Cardiac muscle cell (in vitro differentiated cells and primary cell): Measurements from ENCODE around the gene SINHCAF. TPM values are rescaled to one million over a fixed set of nuclear protein-coding genes. Genes with fewer than 3 reads are reported as not detected.
"Not testable (repeated sequence)": the region's sequence is repeated elsewhere in the genome, so short reads cannot be mapped to it uniquely, and the experiment has no call there.

Experiments
- DNase-seq, 2 donors: peaks; one replicate each; pipeline versions ENCODE4 v3.0.0 to v3.0.0-alpha.2; 2010 to 2017; ENCODE audit warnings: low read depth in 1 of 2, low spot score in 1 of 2
- H3K27ac ChIP-seq: fragments of 200-600 bp; sonication (generic); 2 replicates; pipeline ENCODE4 v1.5.1; 2016
- H3K27me3 ChIP-seq: fragments of 200-600 bp; sonication (generic); 2 replicates; pipeline ENCODE4 v1.6.0; 2016; ENCODE audit warnings: control low read depth
- H3K36me3 ChIP-seq: fragments of 200-600 bp; sonication (generic); 2 replicates; pipeline ENCODE4 v1.5.1; 2016; ENCODE audit warnings: control low read depth
- H3K4me1 ChIP-seq: fragments of 200-600 bp; sonication (generic); 2 replicates; pipeline ENCODE4 v1.8.1; 2017; ENCODE audit warnings: low read depth, mild to moderate bottlenecking, mixed run types
- H3K4me3 ChIP-seq: fragments of 200-600 bp; sonication (generic); 2 replicates; pipeline ENCODE4 v1.5.1; 2016; ENCODE audit warnings: mild to moderate bottlenecking
- H3K9me3 ChIP-seq: fragments of 200-600 bp; sonication (generic); 2 replicates; pipeline ENCODE4 v1.5.1; 2017; ENCODE audit warnings: low read depth, mild to moderate bottlenecking, control low read depth
- CTCF ChIP-seq: IDR thresholded peaks from 2 replicates; pipeline ENCODE4 v1.5.1; 2012; ENCODE audit warnings: low read depth, mild to moderate bottlenecking, low read length
- polyA plus RNA-seq: library from polyadenylated mRNA; unstranded; fragments of >200 nt; fragmentation: Nextera tagmentation; extraction: Ambion mirVana; gene quantifications from 2 replicates; pipeline ENCODE4 v1.2.1, GENCODE V29; 2016
- total RNA-seq: library from RNA; depleted of rRNA; stranded (reverse); fragments of >200 nt; gene quantifications from 2 replicates; pipeline ENCODE4 v1.2.3, GENCODE V29; 2016

Gene SINHCAF
- total and polyA plus RNA-seq, 2 experiments from 2014 or later = 102 to 176 TPM

- Histone ChIP-seq H3K9me3 (no peaks in the 10 kb centered on the region), H3K4me3 (no peak overlapping the region), H3K4me1 (no peaks in the 10 kb centered on the region), H3K27me3 (no peaks in the 10 kb centered on the region), H3K36me3 (no peaks in the 10 kb centered on the region), H3K27ac (no peak overlapping the region)
- peak in 1 of 2 donors; percentile 20 for DNase-seq
- no peak for TF ChIP-seq CTCF
Measured at GRCh38 chr12:31259136-31259886, 66.6 kb downstream of the SINHCAF start.

- Histone ChIP-seq H3K9me3 (no peaks in the 10 kb centered on the region), H3K4me3 (no peak overlapping the region), H3K27me3 (no peaks in the 10 kb centered on the region), H3K36me3 (no peaks in the 10 kb centered on the region), H3K27ac (no peak overlapping the region), H3K4me1 (no peaks in the 10 kb centered on the region)
- TF ChIP-seq CTCF = no peak
- no peak for DNase-seq
Measured at GRCh38 chr12:31257784-31258183, 68.2 kb downstream of the SINHCAF start.

- not testable (repeated sequence) for H3K27me3 ChIP-seq
Measured at GRCh38 chr12:31251707-31252611, 74.0 kb downstream of the SINHCAF start.

GRCh38 chr12:31250179-31250578 is 75.8 kb downstream of the SINHCAF start:
- no peak for TF ChIP-seq CTCF
- no peaks in the 10 kb centered on the region for H3K4me1 ChIP-seq
- H3K27ac ChIP-seq = no peak overlapping the region
- H3K27me3 ChIP-seq = no peaks in the 10 kb centered on the region
- H3K4me3 ChIP-seq = no peak overlapping the region
- DNase-seq = no peak
- no peaks in the 10 kb centered on the region for H3K9me3 ChIP-seq
- H3K36me3 ChIP-seq = no peaks in the 10 kb centered on the region

More at GRCh38 chr12:31251707-31252611, 74.0 kb downstream of the SINHCAF start:
- not testable (repeated sequence) for H3K4me1 ChIP-seq, H3K36me3 ChIP-seq, H3K4me3 ChIP-seq, H3K27ac ChIP-seq, H3K9me3 ChIP-seq
- DNase-seq = peak in 1 of 2 donors; percentile 25

GRCh38 chr12:31249356-31249755 is 76.6 kb downstream of the SINHCAF start:
- no peaks in the 10 kb centered on the region for H3K36me3 ChIP-seq
- no peaks in the 10 kb centered on the region for H3K27me3 ChIP-seq
- no peak overlapping the region for H3K4me3 ChIP-seq
- no peaks in the 10 kb centered on the region for H3K9me3 ChIP-seq
- no peak for DNase-seq
- no peak overlapping the region for H3K27ac ChIP-seq
- no peak for TF ChIP-seq CTCF
- H3K4me1 ChIP-seq = no peaks in the 10 kb centered on the region

- Histone ChIP-seq H3K36me3 (no peaks in the 10 kb centered on the region), H3K4me3 (no peak overlapping the region), H3K4me1 (no peaks in the 10 kb centered on the region), H3K27ac (no peak overlapping the region), H3K27me3 (no peaks in the 10 kb centered on the region), H3K9me3 (no peaks in the 10 kb centered on the region)
- DNase-seq = no peak
- TF ChIP-seq CTCF = no peak
Measured at GRCh38 chr12:31248815-31249214, 77.1 kb downstream of the SINHCAF start.
